Spleen (tissue), 7 donors: Measurements from ENCODE around the gene FOXQ1.

ENCODE experiments used
- POLR2A ChIP-seq, 3 donors: fragments of 450-650 bp; IDR thresholded peaks; one replicate each; pipeline ENCODE4 v1.5.1; 2017; ENCODE audit warnings: antibody characterized with exemption in 3 of 3, mild to moderate bottlenecking in 1 of 3
- POLR2AphosphoS5 ChIP-seq, 3 donors: sonication (generic); formaldehyde crosslinking; IDR thresholded peaks; one replicate each; pipeline ENCODE4 v1.5.1; 2017; ENCODE audit warnings: antibody characterized with exemption in 3 of 3
- TF ChIP-seq, protein P1 (sequence below), 11 experiments: fragments of 200-600 bp in 7 of 11; fragments of 450-650 bp in 4 of 11; sonication (generic) in 4 of 11; IDR thresholded peaks in 8 of 11; conservative IDR thresholded peaks in 3 of 11; 1 replicate in 7 of 11; 2 replicates in 4 of 11; pipeline versions ENCODE4 v1.4.0 to v1.8.0; 2016 to 2021; ENCODE audit warnings: antibody characterized with exemption in 11 of 11, inconsistent platforms in 4 of 11, mild to moderate bottlenecking in 1 of 11
- donor health status: DM: no; HTN: no; CAD: no; lungs with moderate emphysema.
- donor health status: DM: no; HTN: no; CAD: no.
- donor health status: DM: no; HTN: no; CAD: no.

DNA sequence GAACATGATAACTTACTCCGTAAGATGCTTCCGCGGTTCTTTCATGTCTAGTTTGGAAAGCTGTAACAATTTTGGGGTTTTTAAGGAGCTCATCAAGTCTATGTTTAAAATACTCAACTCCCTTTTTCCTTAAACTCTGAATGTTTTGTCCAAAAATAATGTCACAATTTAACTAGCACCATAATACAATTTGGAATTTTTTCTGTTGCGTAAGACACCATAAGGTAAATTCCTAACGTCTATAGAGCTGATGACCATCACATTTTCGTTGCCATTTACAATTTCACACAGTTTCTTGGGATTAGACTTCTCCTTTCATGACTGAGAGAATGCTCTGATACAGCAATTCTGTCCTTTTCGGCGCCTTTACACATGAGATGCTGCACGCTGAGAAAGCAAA lies 50.7 kb downstream of the FOXQ1 start:
- no peak for TF ChIP-seq POLR2A (IDR thresholded peaks at IDR 0.05)
- TF ChIP-seq, protein P1, sequence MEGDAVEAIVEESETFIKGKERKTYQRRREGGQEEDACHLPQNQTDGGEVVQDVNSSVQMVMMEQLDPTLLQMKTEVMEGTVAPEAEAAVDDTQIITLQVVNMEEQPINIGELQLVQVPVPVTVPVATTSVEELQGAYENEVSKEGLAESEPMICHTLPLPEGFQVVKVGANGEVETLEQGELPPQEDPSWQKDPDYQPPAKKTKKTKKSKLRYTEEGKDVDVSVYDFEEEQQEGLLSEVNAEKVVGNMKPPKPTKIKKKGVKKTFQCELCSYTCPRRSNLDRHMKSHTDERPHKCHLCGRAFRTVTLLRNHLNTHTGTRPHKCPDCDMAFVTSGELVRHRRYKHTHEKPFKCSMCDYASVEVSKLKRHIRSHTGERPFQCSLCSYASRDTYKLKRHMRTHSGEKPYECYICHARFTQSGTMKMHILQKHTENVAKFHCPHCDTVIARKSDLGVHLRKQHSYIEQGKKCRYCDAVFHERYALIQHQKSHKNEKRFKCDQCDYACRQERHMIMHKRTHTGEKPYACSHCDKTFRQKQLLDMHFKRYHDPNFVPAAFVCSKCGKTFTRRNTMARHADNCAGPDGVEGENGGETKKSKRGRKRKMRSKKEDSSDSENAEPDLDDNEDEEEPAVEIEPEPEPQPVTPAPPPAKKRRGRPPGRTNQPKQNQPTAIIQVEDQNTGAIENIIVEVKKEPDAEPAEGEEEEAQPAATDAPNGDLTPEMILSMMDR (IDR thresholded peaks at IDR 0.05 in 8 of 11, conservative IDR thresholded peaks at IDR 0.05 in 3 of 11), result no peak
- TF ChIP-seq POLR2AphosphoS5 (IDR thresholded peaks at IDR 0.05), result no peak
